ENCODE results near the gene C19orf47. TPM values are rescaled to one million over a fixed set of nuclear protein-coding genes. Genes with fewer than 3 reads are reported as not detected.
A peak's percentile ranks its signal among the peaks of the same experiment; 100 is the strongest.

C19orf47 gene
- total RNA-seq, 3 donors from 2014 or later (not counting 1 experiment from before 2014, with no cell fraction given): 15.2 to 20.2 (median 16.1) TPM

DNA sequence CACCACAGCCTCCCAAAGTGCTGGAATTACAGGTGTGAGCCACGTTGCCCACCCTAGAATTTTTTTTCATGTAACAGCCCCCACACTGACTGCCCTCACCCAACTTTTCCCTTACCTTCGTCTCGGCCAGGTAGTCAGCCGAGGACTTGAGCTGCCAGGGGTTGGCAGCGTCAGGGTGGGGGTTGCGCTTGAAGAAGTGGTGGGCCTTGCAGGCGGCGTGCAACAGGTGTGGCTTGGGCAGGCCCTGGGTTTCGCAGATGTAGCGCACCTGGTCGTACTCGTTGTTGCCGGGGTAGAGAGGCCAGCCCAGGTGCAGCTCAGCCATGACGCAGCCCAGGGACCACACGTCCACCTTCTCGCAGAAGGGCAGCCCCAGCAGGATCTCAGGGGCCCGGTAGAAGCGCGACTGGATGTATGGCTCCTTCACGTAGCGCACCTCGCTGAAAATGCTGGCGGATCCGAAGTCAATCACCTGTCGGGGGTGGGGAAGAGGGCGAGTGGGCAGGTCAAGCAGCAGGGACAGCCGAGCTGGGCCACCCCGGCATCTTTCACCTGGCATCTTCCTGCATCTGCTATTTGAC lies 35.6 kb upstream of the C19orf47 start:
- Mint-ChIP-seq H3K27ac (no peak overlapping the region), H3K4me3 (no peak overlapping the region), H3K9me3 (no peaks in the 10 kb centered on the region), H3K36me3 (no peaks in the 10 kb centered on the region), H3K4me1 (no peaks in the 10 kb centered on the region), H3K27me3 (ENCODE audit: low read depth in 2 of 2) (peaks cover 0 to 6% of the 10 kb centered on the region in 2 donors)
- no peak for TF ChIP-seq CTCF (IDR thresholded peaks at IDR 0.05)
- ATAC-seq (no peak), DNase-seq (no peak)
- Histone ChIP-seq H3K36me3 (ENCODE audit: control insufficient read depth, insufficient read depth, low read length) (no peaks in the 10 kb centered on the region), H3K4me3 (ENCODE audit: low read length) (no peak overlapping the region), H3K4me1 (ENCODE audit: control insufficient read depth, insufficient read depth, low read length) (no peaks in the 10 kb centered on the region), H3K27ac (ENCODE audit: low read length) (no peak overlapping the region), H3K27me3 (ENCODE audit: control insufficient read depth, insufficient read depth, low read length) (no peaks in the 10 kb centered on the region), H3K9me3 (ENCODE audit: control insufficient read depth, insufficient read depth, low read length) (no peaks in the 10 kb centered on the region)
- intact Hi-C loops (cut with micrococcal nuclease): no loop called here
- 90% methylated on average over 28 of the region's 28 CpGs for WGBS (ENCODE audit: insufficient coverage)

DNA sequence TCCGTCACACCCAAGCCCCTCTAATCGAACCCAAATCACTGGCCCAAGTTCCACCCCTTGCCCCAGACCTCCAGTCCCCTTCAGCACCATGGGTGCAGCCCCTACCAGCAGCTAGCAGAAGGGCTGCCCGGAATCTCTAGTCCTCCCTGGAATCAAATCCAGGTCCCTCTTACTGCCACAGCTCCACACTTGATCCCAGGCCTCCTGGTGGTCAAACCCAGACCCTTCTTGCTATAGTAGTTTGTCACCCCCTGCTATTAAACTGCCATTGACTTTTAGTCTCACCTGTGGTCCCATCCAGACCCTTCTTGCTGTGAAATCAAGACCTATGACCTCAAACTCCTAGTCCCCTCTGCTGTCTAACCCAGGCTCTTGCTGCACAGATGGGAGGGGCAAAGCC lies 33.1 kb upstream of the C19orf47 start:
- Histone ChIP-seq H3K36me3 (ENCODE audit: control insufficient read depth, insufficient read depth, low read length) (peaks cover 4% of the 10 kb centered on the region), H3K27me3 (ENCODE audit: control insufficient read depth, insufficient read depth, low read length) (no peaks in the 10 kb centered on the region), H3K9me3 (ENCODE audit: control insufficient read depth, insufficient read depth, low read length) (no peaks in the 10 kb centered on the region), H3K4me3 (ENCODE audit: low read length) (no peak overlapping the region), H3K27ac (ENCODE audit: low read length) (no peak overlapping the region), H3K4me1 (ENCODE audit: control insufficient read depth, insufficient read depth, low read length) (no peaks in the 10 kb centered on the region)
- Mint-ChIP-seq H3K36me3 (no peaks in the 10 kb centered on the region), H3K4me3 (no peak overlapping the region), H3K27ac (peak overlapping the region in 1 of 2 donors; percentile 9), H3K4me1 (no peaks in the 10 kb centered on the region), H3K9me3 (no peaks in the 10 kb centered on the region), H3K27me3 (ENCODE audit: low read depth in 2 of 2) (peaks cover 0 to 2% of the 10 kb centered on the region in 2 donors)
- no peak for DNase-seq
- no peak for ATAC-seq
- 87% methylated on average over 3 of the region's 3 CpGs for WGBS (ENCODE audit: insufficient coverage)
- TF ChIP-seq CTCF (IDR thresholded peaks at IDR 0.05): no peak
- intact Hi-C loops (cut with micrococcal nuclease): no loop called here

DNA sequence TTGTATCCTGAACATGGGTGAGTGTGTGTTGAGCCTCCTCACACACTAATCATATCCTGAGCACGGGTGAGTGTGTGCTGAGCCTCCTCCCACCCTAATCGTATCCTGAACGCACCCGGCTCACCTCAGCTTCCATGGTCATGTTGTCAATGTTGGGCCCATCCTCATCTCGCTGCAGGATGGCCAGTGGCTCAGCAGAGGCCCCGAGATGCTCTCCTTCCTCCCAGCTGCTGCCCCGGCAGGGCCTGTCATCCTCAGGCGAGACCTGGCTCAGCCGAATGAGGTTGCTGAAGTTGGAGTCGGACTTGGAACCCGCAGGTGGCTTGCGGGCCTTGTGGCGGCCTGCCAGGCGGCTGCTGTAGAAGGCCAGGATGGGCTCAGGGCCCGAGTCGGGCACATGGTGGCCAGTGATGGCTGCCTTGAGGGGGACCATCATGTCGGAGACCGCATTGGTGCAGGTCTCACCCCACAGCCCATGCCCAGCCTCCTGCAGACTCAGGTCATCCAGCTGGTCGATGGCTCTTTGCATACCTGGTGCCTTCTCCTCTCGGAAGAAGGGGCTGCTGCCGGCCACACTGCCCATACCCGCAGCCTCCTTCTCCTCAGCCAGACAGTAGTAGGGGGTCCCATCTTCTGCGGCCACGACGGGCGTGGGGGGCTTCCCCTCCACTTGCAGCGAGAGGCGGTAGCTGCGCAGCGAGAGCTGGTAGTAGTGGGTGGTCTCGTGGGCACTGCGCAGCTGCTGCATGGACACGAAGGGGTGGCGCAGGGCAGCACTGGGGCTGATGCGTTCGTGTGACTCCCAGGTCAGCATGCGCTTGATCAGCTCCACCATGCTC lies 32.2 kb upstream of the C19orf47 start:
- no peaks in the 10 kb centered on the region for H3K36me3 Mint-ChIP-seq
- DNase-seq: no peak
- Histone ChIP-seq H3K9me3 (ENCODE audit: control insufficient read depth, insufficient read depth, low read length) (no peaks in the 10 kb centered on the region), H3K4me3 (ENCODE audit: low read length) (no peak overlapping the region), H3K36me3 (ENCODE audit: control insufficient read depth, insufficient read depth, low read length) (peaks cover 4% of the 10 kb centered on the region), H3K27me3 (ENCODE audit: control insufficient read depth, insufficient read depth, low read length) (no peaks in the 10 kb centered on the region), H3K27ac (ENCODE audit: low read length) (no peak overlapping the region), H3K4me1 (ENCODE audit: control insufficient read depth, insufficient read depth, low read length) (no peaks in the 10 kb centered on the region)
- WGBS (ENCODE audit: insufficient coverage): 92% methylated on average over 37 of the region's 37 CpGs
- no peak for TF ChIP-seq CTCF (IDR thresholded peaks at IDR 0.05)
- H3K27ac Mint-ChIP-seq: no peak overlapping the region
- intact Hi-C loops (cut with micrococcal nuclease): no loop called here
- no peaks in the 10 kb centered on the region for H3K4me1 Mint-ChIP-seq
- H3K9me3 Mint-ChIP-seq: no peaks in the 10 kb centered on the region
- H3K4me3 Mint-ChIP-seq: no peak overlapping the region
- no peak for ATAC-seq
- H3K27me3 Mint-ChIP-seq (ENCODE audit: low read depth in 2 of 2): peaks cover 0 to 2% of the 10 kb centered on the region in 2 donors
